WTC11 (cell line): ENCODE results near the gene INPP4B. TPM values are rescaled to one million over a fixed set of nuclear protein-coding genes. Genes with fewer than 3 reads are reported as not detected.

Experiments
- ATAC-seq: fragments of 200-7000 bp; cut with Tn5 transposase; 2 replicates; pipeline ENCODE4 v1.10.0; 2021; ENCODE audit warnings: mild to moderate bottlenecking, moderate library complexity
- CTCF ChIA-PET: fragments of 300-600 bp; sonication (Branson Sonifier 250); formaldehyde crosslinking; loops from one replicate; lab custom pipeline; 2021; ENCODE audit warnings: antibody characterized with exemption; lab: Charles Lee
- POLR2A ChIA-PET: fragments of 350-600 bp; sonication (Branson Sonifier 250); formaldehyde crosslinking; loops from one replicate; lab custom pipeline; 2021; ENCODE audit warnings: antibody characterized with exemption; lab: Charles Lee
- DNase-seq: peaks from one replicate; pipeline ENCODE4 v3.0.0; 2021; ENCODE audit warnings: low spot score
- H3K27ac Mint-ChIP-seq: 2 replicates; pipeline ENCODE4 v1.8.0; 2021; ENCODE audit warnings: mixed read lengths
- H3K27me3 Mint-ChIP-seq: 2 replicates; pipeline ENCODE4 v1.8.0; 2021; ENCODE audit warnings: low read depth, mild to moderate bottlenecking, moderate library complexity, mixed read lengths
- H3K36me3 Mint-ChIP-seq: 2 replicates; pipeline ENCODE4 v1.8.0; 2021; ENCODE audit warnings: mixed read lengths
- H3K4me1 Mint-ChIP-seq: 2 replicates; pipeline ENCODE4 v1.8.0; 2022; ENCODE audit warnings: mixed read lengths
- H3K4me3 Mint-ChIP-seq: 2 replicates; pipeline ENCODE4 v1.8.0; 2021; ENCODE audit warnings: mild to moderate bottlenecking, moderate library complexity, mixed read lengths
- H3K9me3 Mint-ChIP-seq: 2 replicates; pipeline ENCODE4 v1.8.0; 2021; ENCODE audit warnings: mixed read lengths
- ATF1 ChIP-seq: sonication (generic); formaldehyde crosslinking; IDR thresholded peaks from 2 replicates; pipeline ENCODE4 v1.8.1; 2023; ENCODE audit warnings: mild to moderate bottlenecking, moderate library complexity, missing genetic modification reagents
- ATF3 ChIP-seq: sonication (generic); formaldehyde crosslinking; conservative IDR thresholded peaks from 2 replicates; pipeline ENCODE4 v1.8.1; 2022; ENCODE audit warnings: mild to moderate bottlenecking, missing genetic modification reagents
- CBFB ChIP-seq: sonication (generic); formaldehyde crosslinking; IDR thresholded peaks from 2 replicates; pipeline ENCODE4 v1.8.1; 2022; ENCODE audit warnings: mild to moderate bottlenecking, low read depth, missing genetic modification reagents
- CREB1 ChIP-seq: sonication (generic); formaldehyde crosslinking; IDR thresholded peaks from 2 replicates; pipeline ENCODE4 v1.8.0; 2023; ENCODE audit warnings: mild to moderate bottlenecking, missing genetic modification reagents
- CREM ChIP-seq: sonication (generic); formaldehyde crosslinking; IDR thresholded peaks from 2 replicates; pipeline ENCODE4 v1.8.1; 2022; ENCODE audit warnings: mild to moderate bottlenecking, missing genetic modification reagents, moderate library complexity
- EMX1 ChIP-seq: fragments of 250-450 bp; sonication (Bioruptor Pico); IDR thresholded peaks from 2 replicates; pipeline ENCODE4 v1.8.0; 2021; ENCODE audit warnings: mild to moderate bottlenecking
- ERG ChIP-seq: fragments of 250-450 bp; sonication (Bioruptor Pico); IDR thresholded peaks from 2 replicates; pipeline ENCODE4 v1.8.0; 2021; ENCODE audit warnings: mild to moderate bottlenecking
- ESRRA ChIP-seq: sonication (generic); formaldehyde crosslinking; IDR thresholded peaks from 2 replicates; pipeline ENCODE4 v1.8.1; 2022; ENCODE audit warnings: mild to moderate bottlenecking, missing genetic modification reagents, borderline replicate concordance
- ETV6 ChIP-seq: sonication (generic); formaldehyde crosslinking; IDR thresholded peaks from 2 replicates; pipeline ENCODE4 v1.8.1; 2022; ENCODE audit warnings: mild to moderate bottlenecking, missing genetic modification reagents
- FOXJ3 ChIP-seq: sonication (generic); formaldehyde crosslinking; IDR thresholded peaks from 2 replicates; pipeline ENCODE4 v1.9.0; 2021; ENCODE audit warnings: missing genetic modification reagents, mild to moderate bottlenecking, borderline replicate concordance
- FOXP1 ChIP-seq: sonication (generic); formaldehyde crosslinking; IDR thresholded peaks from 2 replicates; pipeline ENCODE4 v1.8.0; 2022; ENCODE audit warnings: missing genetic modification reagents, mild to moderate bottlenecking, moderate library complexity, borderline replicate concordance
- GRHL2 ChIP-seq: fragments of 250-450 bp; sonication (Bioruptor Pico); IDR thresholded peaks from 2 replicates; pipeline ENCODE4 v1.8.0; 2022; ENCODE audit warnings: mild to moderate bottlenecking, moderate library complexity; ENCODE audit not compliant: insufficient replicate concordance, severe bottlenecking
- GTF2I ChIP-seq: fragments of 250-450 bp; sonication (Bioruptor Pico); conservative IDR thresholded peaks from 2 replicates; pipeline ENCODE4 v1.4.0; 2021; ENCODE audit warnings: mild to moderate bottlenecking
- IRF1 ChIP-seq: sonication (generic); formaldehyde crosslinking; IDR thresholded peaks from 2 replicates; pipeline ENCODE4 v1.8.0; 2023; ENCODE audit warnings: missing genetic modification reagents
- PREB ChIP-seq: sonication (generic); formaldehyde crosslinking; IDR thresholded peaks from 2 replicates; pipeline ENCODE4 v1.8.1; 2022; ENCODE audit warnings: mild to moderate bottlenecking, missing genetic modification reagents, moderate library complexity, borderline replicate concordance
- PRRX2 ChIP-seq: fragments of 250-450 bp; sonication (Bioruptor Pico); IDR thresholded peaks from 2 replicates; pipeline ENCODE4 v1.8.0; 2021; ENCODE audit warnings: mild to moderate bottlenecking
- SP1 ChIP-seq: sonication (generic); formaldehyde crosslinking; conservative IDR thresholded peaks from 2 replicates; pipeline ENCODE4 v1.8.1; 2022; ENCODE audit warnings: missing genetic modification reagents
- TCF7 ChIP-seq: sonication (generic); formaldehyde crosslinking; IDR thresholded peaks from 2 replicates; pipeline ENCODE4 v1.8.0; 2022; ENCODE audit warnings: mild to moderate bottlenecking, low read depth, missing genetic modification reagents, moderate library complexity
- TEAD1 ChIP-seq: sonication (generic); formaldehyde crosslinking; IDR thresholded peaks from 2 replicates; pipeline ENCODE4 v1.8.0; 2022; ENCODE audit warnings: mild to moderate bottlenecking, missing genetic modification reagents
- USF1 ChIP-seq: sonication (generic); formaldehyde crosslinking; IDR thresholded peaks from 2 replicates; pipeline ENCODE4 v1.8.0; 2022; ENCODE audit warnings: mild to moderate bottlenecking, missing genetic modification reagents
- ZNF121 ChIP-seq: sonication (generic); formaldehyde crosslinking; IDR thresholded peaks from 2 replicates; pipeline ENCODE4 v1.8.0; 2023; ENCODE audit warnings: missing genetic modification reagents
- ZNF219 ChIP-seq: sonication (generic); formaldehyde crosslinking; IDR thresholded peaks from 2 replicates; pipeline ENCODE4 v1.8.0; 2023; ENCODE audit warnings: missing genetic modification reagents, mild to moderate bottlenecking, borderline replicate concordance
- ZNF317 ChIP-seq: sonication (generic); formaldehyde crosslinking; IDR thresholded peaks from 2 replicates; pipeline ENCODE4 v1.8.1; 2023; ENCODE audit warnings: low read depth, mild to moderate bottlenecking, moderate library complexity, missing genetic modification reagents, borderline replicate concordance
- ZSCAN18 ChIP-seq: fragments of 250-450 bp; sonication (Bioruptor Pico); IDR thresholded peaks from 2 replicates; pipeline ENCODE4 v2.1.2; 2022; ENCODE audit warnings: mild to moderate bottlenecking, moderate library complexity
- total RNA-seq: library from RNA; stranded (reverse); gene quantifications from 3 replicates; pipeline ENCODE4 v1.2.3, GENCODE V29; 2021
- TF ChIP-seq, protein P1 (sequence below): sonication (generic); formaldehyde crosslinking; IDR thresholded peaks from 2 replicates; pipeline ENCODE4 v1.8.1; 2023; ENCODE audit warnings: mild to moderate bottlenecking, missing genetic modification reagents
- TF ChIP-seq, protein P2 (sequence below): fragments of 250-450 bp; sonication (Bioruptor Pico); IDR thresholded peaks from 2 replicates; pipeline ENCODE4 v1.9.0; 2021; ENCODE audit warnings: mild to moderate bottlenecking

INPP4B gene
- total RNA-seq, 1 experiment from 2014 or later = 0.92 TPM

GRCh38 chr4:142144813-142145212 lies 701.3 kb downstream of the INPP4B start:
- H3K36me3 Mint-ChIP-seq = no peaks in the 10 kb centered on the region
- ChIA-PET POLR2A (no interaction called here), CTCF (no interaction called here)
- no peak overlapping the region for H3K4me3 Mint-ChIP-seq
- H3K27me3 Mint-ChIP-seq = no peaks in the 10 kb centered on the region
- no peaks in the 10 kb centered on the region for H3K9me3 Mint-ChIP-seq
- no peak for ATAC-seq
- no peaks in the 10 kb centered on the region for H3K4me1 Mint-ChIP-seq
- no peak overlapping the region for H3K27ac Mint-ChIP-seq
- no peak for TF ChIP-seq USF1 (CRISPR knock-in tag)
- TF ChIP-seq TCF7 (CRISPR knock-in tag) = no peak
- no peak for TF ChIP-seq EMX1 (CRISPR knock-in tag)
- TF ChIP-seq FOXJ3 (CRISPR knock-in tag) = no peak
- no peak for TF ChIP-seq ZNF219 (CRISPR knock-in tag)
- no peak for TF ChIP-seq CBFB (CRISPR knock-in tag)
- TF ChIP-seq ETV6 (CRISPR knock-in tag) = no peak
- TF ChIP-seq, protein P1, sequence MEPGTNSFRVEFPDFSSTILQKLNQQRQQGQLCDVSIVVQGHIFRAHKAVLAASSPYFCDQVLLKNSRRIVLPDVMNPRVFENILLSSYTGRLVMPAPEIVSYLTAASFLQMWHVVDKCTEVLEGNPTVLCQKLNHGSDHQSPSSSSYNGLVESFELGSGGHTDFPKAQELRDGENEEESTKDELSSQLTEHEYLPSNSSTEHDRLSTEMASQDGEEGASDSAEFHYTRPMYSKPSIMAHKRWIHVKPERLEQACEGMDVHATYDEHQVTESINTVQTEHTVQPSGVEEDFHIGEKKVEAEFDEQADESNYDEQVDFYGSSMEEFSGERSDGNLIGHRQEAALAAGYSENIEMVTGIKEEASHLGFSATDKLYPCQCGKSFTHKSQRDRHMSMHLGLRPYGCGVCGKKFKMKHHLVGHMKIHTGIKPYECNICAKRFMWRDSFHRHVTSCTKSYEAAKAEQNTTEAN (CRISPR knock-in tag) = no peak
- no peak for TF ChIP-seq SP1 (CRISPR knock-in tag)
- TF ChIP-seq ESRRA = no peak
- no peak for TF ChIP-seq CREM (CRISPR knock-in tag)
- TF ChIP-seq GTF2I (CRISPR knock-in tag) = no peak
- no peak for TF ChIP-seq CREB1 (CRISPR knock-in tag)
- no peak for TF ChIP-seq GRHL2 (CRISPR knock-in tag)
- TF ChIP-seq, protein P2, sequence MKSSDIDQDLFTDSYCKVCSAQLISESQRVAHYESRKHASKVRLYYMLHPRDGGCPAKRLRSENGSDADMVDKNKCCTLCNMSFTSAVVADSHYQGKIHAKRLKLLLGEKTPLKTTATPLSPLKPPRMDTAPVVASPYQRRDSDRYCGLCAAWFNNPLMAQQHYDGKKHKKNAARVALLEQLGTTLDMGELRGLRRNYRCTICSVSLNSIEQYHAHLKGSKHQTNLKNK = no peak
- TF ChIP-seq ZNF121 (CRISPR knock-in tag) = no peak
- no peak for TF ChIP-seq ATF1
- TF ChIP-seq, all 79 proteins: peak for 0
- DNase-seq = no peak

DNA sequence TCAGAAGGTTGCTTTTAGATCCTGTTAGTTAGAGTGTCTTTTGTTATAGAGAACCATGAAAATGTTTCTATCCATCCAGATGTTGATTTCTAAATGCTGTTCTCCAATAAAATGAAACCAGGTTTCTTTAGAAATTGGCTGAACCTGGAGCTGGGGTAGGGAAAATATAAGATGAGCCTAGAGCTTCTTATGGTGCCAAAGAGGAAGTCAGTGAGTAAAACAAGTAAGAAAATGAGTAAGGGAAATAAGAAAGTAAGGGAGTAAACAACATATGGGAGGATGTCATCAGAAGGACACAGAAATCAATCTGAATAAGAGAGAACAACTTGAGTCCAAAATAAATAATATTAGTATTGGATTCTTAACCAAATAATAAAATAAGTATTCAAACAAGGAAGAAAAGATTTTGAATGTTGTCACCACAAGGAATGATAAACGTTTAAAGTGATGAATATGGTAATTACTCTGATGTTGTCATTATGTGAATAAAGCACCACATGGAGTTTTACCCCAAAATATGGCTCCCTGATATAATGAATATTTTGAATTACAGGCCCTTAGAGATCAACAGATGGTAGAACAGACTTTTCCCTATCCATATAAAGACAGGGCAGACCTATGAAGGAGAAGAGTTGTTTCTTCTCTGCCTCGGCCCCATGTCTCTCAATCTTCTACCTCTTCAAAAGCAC lies 703.6 kb downstream of the INPP4B start:
- CTCF ChIA-PET = no interaction called here
- no peaks in the 10 kb centered on the region for H3K4me1 Mint-ChIP-seq
- no peaks in the 10 kb centered on the region for H3K36me3 Mint-ChIP-seq
- no peak for DNase-seq
- no peak overlapping the region for H3K4me3 Mint-ChIP-seq
- no peak for ATAC-seq
- POLR2A ChIA-PET = no interaction called here
- no peaks in the 10 kb centered on the region for H3K27me3 Mint-ChIP-seq
- no peak overlapping the region for H3K27ac Mint-ChIP-seq
- TF ChIP-seq GTF2I (CRISPR knock-in tag) (no peak), FOXP1 (CRISPR knock-in tag) (no peak), ZSCAN18 (CRISPR knock-in tag) (no peak), TEAD1 (CRISPR knock-in tag) (no peak), ZNF317 (CRISPR knock-in tag) (no peak), ATF3 (CRISPR knock-in tag) (no peak), USF1 (CRISPR knock-in tag) (no peak), ERG (CRISPR knock-in tag) (no peak), PRRX2 (CRISPR knock-in tag) (no peak), IRF1 (CRISPR knock-in tag) (no peak), PREB (CRISPR knock-in tag) (no peak)
- TF ChIP-seq, protein P2 = no peak
- 0 out of 2 replicates have a peak, but pooled peaks cover 5% of the 10 kb centered on the region for H3K9me3 Mint-ChIP-seq
